HG03135 (cell line): ENCODE measurements around the gene LHFPL4.
"Not testable (repeated sequence)": the region's sequence is repeated elsewhere in the genome, so short reads cannot be mapped to it uniquely, and the experiment has no call there.

Experiments
- ATAC-seq: cut with Tn5 transposase; IDR thresholded peaks from one replicate; pipeline ENCODE4 v1.9.1; 2021; ENCODE audit warnings: mild to moderate bottlenecking, moderate library complexity; ENCODE audit not compliant: unreplicated experiment

The LHFPL4 gene

DNA sequence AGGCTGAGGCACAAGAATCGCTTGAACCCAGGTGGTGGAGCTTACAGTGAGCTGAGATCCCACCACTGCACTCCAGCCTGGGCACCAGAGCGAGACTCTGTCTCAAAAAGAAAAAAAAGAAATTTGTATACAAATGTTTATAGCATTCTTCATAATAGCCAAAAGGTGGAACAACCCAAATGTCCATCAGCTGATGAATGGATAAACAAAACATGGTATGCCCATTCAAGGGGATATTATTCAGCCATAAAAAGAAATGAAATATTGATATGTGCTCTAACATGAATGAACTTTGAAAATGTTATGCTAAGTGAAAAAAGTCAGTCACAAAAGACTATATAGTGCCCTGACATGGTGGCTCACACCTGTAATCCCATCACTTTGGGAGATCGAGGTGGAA, 11.4 kb downstream of the LHFPL4 start:
- ATAC-seq, result no peak

DNA sequence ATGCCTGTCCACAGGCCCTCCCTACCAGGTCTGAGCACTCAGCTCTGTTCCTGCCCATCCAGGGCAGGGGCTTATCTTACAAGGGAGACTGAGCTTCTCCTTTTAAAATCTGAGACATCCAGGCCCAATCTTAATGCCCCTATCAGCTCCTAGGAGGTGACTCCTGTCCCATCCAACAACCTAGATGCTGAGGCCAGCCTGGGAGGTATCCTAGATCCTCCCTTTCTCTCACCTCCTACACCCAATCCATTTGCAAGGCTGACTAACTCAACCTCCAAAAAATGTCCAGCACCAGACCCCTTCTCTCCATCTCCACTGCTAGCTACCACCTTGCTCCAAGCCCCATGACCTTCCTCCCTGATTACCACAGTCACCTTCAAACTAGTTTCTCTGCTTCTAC, 17.4 kb downstream of the LHFPL4 start:
- no peak for ATAC-seq

GRCh38 chr3:9534429-9534828, 19.2 kb downstream of the LHFPL4 start:
- ATAC-seq, result no peak

DNA sequence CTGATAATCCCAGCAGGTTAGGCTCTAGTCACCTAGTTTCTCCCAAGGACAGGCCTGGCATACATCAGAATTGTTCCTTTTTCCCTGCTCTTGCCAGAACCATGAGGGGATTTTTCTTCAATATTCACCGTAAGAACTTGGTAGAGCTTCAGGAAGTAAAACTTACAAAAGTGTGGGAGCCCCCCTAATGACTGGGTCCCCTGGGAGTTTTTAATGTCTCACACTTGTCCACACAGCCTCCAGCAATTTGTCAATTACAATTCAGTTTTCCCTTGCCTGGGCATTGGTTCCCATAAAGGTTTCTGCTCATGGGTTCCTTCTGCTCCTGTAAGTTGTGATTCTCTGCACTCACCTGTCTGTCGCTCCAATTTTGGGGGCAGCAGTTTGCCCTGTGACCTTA, 28.5 kb downstream of the LHFPL4 start:
- ATAC-seq, result no peak

- ATAC-seq, result no peak
Measured at GRCh38 chr3:9514956-9515355, 38.7 kb downstream of the LHFPL4 start.

DNA sequence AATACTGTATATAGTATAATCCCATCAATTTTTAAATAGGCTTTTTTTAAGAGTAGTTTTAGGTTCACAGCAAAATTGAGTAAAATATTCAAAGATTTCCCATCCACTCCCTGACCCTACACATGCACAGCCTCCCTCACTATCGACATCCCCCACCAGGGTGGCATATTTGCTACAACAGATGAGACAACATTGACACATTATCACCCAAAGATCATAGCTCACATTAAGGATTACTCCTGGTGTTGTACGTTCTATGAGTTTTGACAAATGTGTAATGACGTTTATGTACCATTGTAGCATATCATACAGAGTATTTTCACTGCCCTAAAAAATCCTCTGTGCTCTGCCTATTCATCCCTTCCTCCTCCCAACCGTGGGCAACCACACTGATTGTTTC, 39.3 kb downstream of the LHFPL4 start:
- ATAC-seq, result no peak

- no peak for ATAC-seq
Measured at GRCh38 chr3:9512456-9513045, 41.1 kb downstream of the LHFPL4 start.

- no peak for ATAC-seq
Measured at GRCh38 chr3:9508781-9509180, 44.8 kb downstream of the LHFPL4 start.

DNA sequence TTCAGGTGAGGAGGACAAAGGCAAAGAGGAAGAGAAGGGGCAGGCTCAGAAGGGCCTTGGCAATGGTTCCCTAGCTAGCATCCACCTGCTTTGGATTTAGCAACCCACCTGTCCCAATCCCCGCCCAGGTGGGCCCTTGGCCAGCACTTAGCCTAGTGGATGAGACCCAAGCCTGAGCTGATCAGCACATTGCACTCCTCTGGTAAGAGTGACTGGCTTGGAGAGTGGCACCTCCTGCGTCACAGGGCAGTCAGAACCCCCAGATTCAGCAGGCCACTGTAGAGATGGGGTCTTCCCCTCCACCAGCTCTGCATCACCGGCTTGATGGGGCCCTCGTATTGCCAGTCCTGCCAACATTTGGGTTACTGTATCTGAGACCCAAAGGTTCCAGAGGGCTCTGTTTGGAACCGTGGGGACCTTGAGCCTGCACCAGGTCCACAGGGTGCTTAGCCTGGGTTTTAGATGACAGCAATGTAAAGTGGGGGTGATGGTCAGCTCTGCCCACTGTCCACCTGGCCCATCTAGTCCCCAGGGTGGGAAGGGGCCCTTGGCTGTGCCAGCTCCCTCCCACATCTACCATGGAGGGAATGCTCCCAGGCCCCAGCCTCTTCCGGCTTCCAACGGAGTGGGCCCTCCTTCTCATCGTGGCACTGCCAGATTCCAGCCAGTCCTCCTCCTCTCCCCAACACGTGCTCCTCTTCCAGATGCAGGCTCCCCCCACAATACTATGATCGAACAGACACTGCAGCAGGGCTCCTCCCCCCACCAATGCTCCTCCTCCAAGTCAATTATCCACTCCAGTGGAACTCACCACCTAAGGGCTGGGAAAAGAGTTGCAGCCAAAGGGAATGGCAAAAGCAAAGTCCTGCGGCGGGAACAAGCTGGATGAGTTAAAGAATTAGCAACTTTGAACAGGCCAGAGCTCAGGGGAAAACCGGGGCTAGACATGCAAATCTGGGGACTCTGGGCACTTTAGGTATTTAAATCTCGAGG, 45.7 kb downstream of the LHFPL4 start:
- ATAC-seq, result no peak

DNA sequence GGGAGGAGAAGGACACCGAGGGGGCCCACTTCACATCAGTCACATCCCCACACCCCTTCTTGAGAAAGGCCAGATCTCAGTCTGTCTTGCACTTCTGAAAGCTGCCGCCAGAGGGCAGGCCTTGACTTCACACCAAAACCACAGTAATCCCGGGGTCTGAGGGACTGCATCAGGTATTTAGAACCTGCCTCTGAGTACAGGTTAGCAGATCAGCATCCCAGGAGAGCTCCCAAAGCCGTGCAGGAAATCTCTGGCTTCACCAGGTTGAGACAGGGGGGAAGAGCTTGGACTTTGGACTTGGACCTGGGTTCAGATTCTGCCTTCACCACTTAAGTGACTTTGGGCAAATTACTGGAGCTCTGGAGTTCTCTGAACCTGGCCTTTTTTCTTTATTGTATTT, 50.3 kb downstream of the LHFPL4 start:
- ATAC-seq, result no peak

DNA sequence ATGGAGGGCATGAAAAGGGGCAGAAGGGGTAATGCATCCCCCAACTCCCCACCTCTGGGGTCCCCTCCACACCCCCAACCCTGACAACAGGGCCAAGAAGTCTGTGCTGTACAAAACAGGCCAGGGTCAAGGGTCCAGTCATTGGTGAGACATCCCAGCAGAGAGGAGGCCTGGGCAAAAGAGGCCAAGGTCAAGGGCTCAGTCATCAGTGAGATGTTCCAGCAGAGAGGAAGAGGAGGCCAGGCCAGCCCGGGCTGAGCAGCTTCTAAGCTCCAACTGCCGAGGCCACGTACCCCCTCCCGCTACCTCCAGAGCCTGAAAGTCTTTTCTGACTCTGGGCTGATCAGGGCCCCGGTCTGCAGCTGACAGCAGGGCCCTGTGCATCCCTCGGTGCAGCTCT, 52.4 kb downstream of the LHFPL4 start:
- no peak for ATAC-seq

- peak; percentile 69 for ATAC-seq
Measured at GRCh38 chr3:9500108-9501050, 53.2 kb downstream of the LHFPL4 start.

GRCh38 chr3:9499455-9500107, 54.0 kb downstream of the LHFPL4 start:
- ATAC-seq, result no peak

DNA sequence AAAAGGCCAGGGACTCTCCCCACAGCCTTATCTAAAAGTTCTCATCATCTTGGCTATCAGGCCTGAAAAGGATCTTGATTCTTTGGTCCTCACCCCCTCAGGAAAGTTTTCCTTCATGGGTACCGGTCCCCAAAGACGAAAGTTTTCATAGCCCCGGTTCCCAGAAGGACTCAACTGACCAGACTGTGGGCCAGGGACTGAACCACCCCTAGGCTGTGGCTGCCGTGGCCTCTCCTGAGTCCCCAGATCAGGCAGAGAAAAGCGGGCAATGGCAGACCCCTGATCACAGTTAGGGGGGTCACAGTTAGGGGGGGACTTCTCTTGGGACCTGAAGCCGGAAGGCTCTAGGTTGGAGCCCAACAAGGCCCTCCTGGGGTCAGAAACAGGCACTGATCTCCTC, 54.8 kb downstream of the LHFPL4 start:
- ATAC-seq, result no peak

DNA sequence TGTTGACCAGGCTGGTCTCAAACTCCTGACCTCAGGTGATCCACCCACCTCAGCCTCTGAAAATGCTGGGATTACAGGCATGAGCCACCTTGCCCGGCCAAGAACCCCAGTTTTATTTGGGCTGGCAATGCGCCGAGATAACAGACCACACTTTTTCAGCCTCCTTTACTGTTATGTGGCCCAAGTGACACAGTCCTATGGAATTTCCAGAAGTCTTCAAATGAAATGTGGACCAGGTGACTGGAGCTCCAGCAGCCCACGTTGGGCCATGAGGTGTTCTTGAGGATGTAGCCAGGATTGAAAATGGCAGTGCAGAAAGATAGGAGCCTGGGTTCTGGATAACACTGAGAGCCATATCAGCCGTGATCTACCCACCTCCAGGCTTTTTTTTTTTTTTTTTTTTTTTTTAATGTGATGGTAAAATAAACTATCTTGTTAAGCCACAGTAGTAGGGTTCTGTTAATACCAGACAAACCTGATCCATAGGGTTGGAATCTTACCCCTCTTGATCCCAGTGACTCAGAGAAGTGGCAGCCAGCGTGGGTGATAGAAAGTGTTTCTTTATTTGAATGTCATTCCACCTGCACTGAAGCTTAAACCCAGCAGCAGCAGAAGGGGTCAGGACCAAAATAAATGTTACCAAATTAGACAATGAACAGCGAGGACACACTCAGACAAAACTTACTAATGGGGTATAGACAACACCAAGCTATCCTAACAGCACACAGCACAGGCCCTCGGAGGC, 55.6 kb downstream of the LHFPL4 start:
- ATAC-seq, result no peak

DNA sequence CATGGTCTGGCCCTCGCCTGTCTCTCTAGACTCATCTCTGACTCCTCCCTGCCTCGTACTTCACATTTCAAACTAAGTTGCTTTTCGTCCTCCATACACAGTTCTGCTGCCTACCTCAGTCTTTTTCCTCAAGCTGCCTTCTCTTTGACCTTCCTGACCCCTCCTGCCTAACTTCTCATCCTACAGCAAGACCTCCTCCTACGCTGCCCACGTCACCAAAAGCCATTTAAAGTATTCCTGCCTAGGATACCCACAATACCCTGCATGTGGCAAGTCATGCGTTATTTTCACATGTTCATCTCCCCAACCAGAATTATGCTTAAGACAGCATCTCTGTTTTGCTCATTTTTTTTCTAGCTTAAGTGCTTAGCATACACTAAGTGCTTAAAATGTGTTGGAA, 56.7 kb downstream of the LHFPL4 start:
- no peak for ATAC-seq

GRCh38 chr3:9494036-9494435, 59.6 kb downstream of the LHFPL4 start:
- not testable (repeated sequence) for ATAC-seq

- no peak for ATAC-seq
Measured at GRCh38 chr3:9491506-9491905, 62.1 kb downstream of the LHFPL4 start.

DNA sequence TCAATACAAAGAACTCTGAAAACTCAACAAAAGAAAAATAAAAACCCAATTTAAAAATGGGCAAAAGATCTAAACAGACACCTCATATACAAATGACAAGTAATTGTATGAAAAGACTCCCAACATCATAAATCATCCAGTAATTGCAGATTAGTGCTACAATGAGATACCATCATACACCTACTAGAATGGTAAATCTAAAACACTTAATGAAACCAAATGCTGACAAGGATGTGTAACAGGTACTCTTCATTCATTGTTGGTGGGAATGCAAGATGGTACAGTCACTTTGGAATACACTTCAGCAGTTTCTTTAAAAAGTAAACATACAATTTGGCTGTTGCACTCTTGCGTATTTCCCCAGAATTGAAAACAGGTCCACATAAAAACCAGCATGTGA, 68.4 kb downstream of the LHFPL4 start:
- no peak for ATAC-seq

GRCh38 chr3:9480265-9480664, 73.4 kb downstream of the LHFPL4 start:
- ATAC-seq, result no peak
